GM21528 (cell line): ENCODE data around the gene TAMM41.
"Not testable (repeated sequence)": the region's sequence is repeated elsewhere in the genome, so short reads cannot be mapped to it uniquely, and the experiment has no call there.

ENCODE experiments used
- ATAC-seq: cut with Tn5 transposase; IDR thresholded peaks from one replicate; pipeline ENCODE4 v1.9.1; 2021; ENCODE audit warnings: mild to moderate bottlenecking, moderate library complexity; ENCODE audit not compliant: unreplicated experiment, low FRiP score

The TAMM41 gene

GRCh38 chr3:11846281-11847266 is at the start of gene TAMM41:
Gene TAMM41, minus strand, starts transcription at chr3:11846885. Its CDS starts 249 bp downstream, at chr3:11846636.
- ATAC-seq, result peak; percentile 100

GRCh38 chr3:11878837-11879236 is 32.2 kb upstream of the TAMM41 start:
- no peak for ATAC-seq

GRCh38 chr3:11874707-11875106 is 28.0 kb upstream of the TAMM41 start:
- not testable (repeated sequence) for ATAC-seq

GRCh38 chr3:11863739-11864138 is 17.1 kb upstream of the TAMM41 start:
- not testable (repeated sequence) for ATAC-seq

- ATAC-seq, result not testable (repeated sequence)
Observed at GRCh38 chr3:11862584-11862983, 15.9 kb upstream of the TAMM41 start.

GRCh38 chr3:11862145-11862544 is 15.5 kb upstream of the TAMM41 start:
- ATAC-seq, result not testable (repeated sequence)

- not testable (repeated sequence) for ATAC-seq
Observed at GRCh38 chr3:11860213-11860612, 13.5 kb upstream of the TAMM41 start.

- no peak for ATAC-seq
Observed at GRCh38 chr3:11853450-11853849, 6.8 kb upstream of the TAMM41 start.

GRCh38 chr3:11850003-11850402 is 3.3 kb upstream of the TAMM41 start:
- ATAC-seq, result no peak

- ATAC-seq, result no peak
Observed at GRCh38 chr3:11847607-11848006, 922 bp upstream of the TAMM41 start.

GRCh38 chr3:11845651-11846050 is 1.0 kb downstream of the TAMM41 start:
- ATAC-seq, result no peak

GRCh38 chr3:11844891-11845290 is 1.8 kb downstream of the TAMM41 start:
- ATAC-seq, result no peak

GRCh38 chr3:11835028-11835639 is 11.6 kb downstream of the TAMM41 start:
- ATAC-seq, result no peak

GRCh38 chr3:11832981-11833905 is 13.4 kb downstream of the TAMM41 start:
- ATAC-seq, result no peak

- no peak for ATAC-seq
Observed at GRCh38 chr3:11829416-11829815, 17.3 kb downstream of the TAMM41 start.

- ATAC-seq, result no peak
Observed at GRCh38 chr3:11826628-11827265, 19.9 kb downstream of the TAMM41 start.

GRCh38 chr3:11825301-11825700 is 21.4 kb downstream of the TAMM41 start:
- ATAC-seq, result no peak

GRCh38 chr3:11820531-11821041 is 26.1 kb downstream of the TAMM41 start:
- no peak for ATAC-seq

GRCh38 chr3:11819146-11819689 is 27.5 kb downstream of the TAMM41 start:
- ATAC-seq, result no peak

- no peak for ATAC-seq
Observed at GRCh38 chr3:11818033-11818432, 28.7 kb downstream of the TAMM41 start.
